ENCODE measurements around the gene CFAP77. TPM values are rescaled to one million over a fixed set of nuclear protein-coding genes. Genes with fewer than 3 reads are reported as not detected.

Gene CFAP77
- total and polyA plus RNA-seq, 7 donors = not detected

GRCh38 chr9:132547976-132548730 is 138.1 kb downstream of the CFAP77 start:
- H3K4me1 ChIP-seq = no peaks in the 10 kb centered on the region
- intact Hi-C loops (cut with DNase I) = no loop called here
- H3K9me3 ChIP-seq = no peaks in the 10 kb centered on the region
- ATAC-seq = no peak
- no peak overlapping the region for H3K4me3 ChIP-seq
- peak in 1 of 2 donors; percentile 13 for DNase-seq
- no peak for TF ChIP-seq CTCF (IDR thresholded peaks at IDR 0.05)
- no peaks in the 10 kb centered on the region for H3K36me3 ChIP-seq (ENCODE audit: insufficient read depth in 1 of 2, low read depth in 1 of 2)
- H3K27me3 ChIP-seq (ENCODE audit: insufficient read depth in 3 of 3, low read length in 2 of 3) = peaks cover 0 to 63% (median 9%) of the 10 kb centered on the region in 3 donors
- WGBS, 3 donors = 67 to 72% (median 70%) methylated on average over 21 of the region's 21 CpGs
- no peak overlapping the region for H3K27ac ChIP-seq

- intact Hi-C loops (cut with DNase I) = no loop called here
- no peak for TF ChIP-seq CTCF (IDR thresholded peaks at IDR 0.05)
- no peaks in the 10 kb centered on the region for H3K4me1 ChIP-seq
- no peaks in the 10 kb centered on the region for H3K36me3 ChIP-seq (ENCODE audit: insufficient read depth in 1 of 2, low read depth in 1 of 2)
- ATAC-seq = no peak
- DNase-seq = peak in 1 of 2 donors; percentile 8
- no peaks in the 10 kb centered on the region for H3K9me3 ChIP-seq
- H3K27me3 ChIP-seq (ENCODE audit: insufficient read depth in 3 of 3, low read length in 2 of 3) = peaks cover 0 to 71% (median 9%) of the 10 kb centered on the region in 3 donors
- H3K4me3 ChIP-seq = no peak overlapping the region
- H3K27ac ChIP-seq = no peak overlapping the region
- 45 to 49% (median 45%) methylated on average over 17 of the region's 17 CpGs for WGBS, 3 donors
These were observed 139.0 kb downstream of the CFAP77 start for GRCh38 chr9:132548751-132549640.

GRCh38 chr9:132551556-132551955 is 141.5 kb downstream of the CFAP77 start:
- Histone ChIP-seq H3K9me3 (no peaks in the 10 kb centered on the region), H3K36me3 (ENCODE audit: insufficient read depth in 1 of 2, low read depth in 1 of 2) (no peaks in the 10 kb centered on the region), H3K4me3 (no peak overlapping the region), H3K4me1 (no peaks in the 10 kb centered on the region), H3K27ac (no peak overlapping the region), H3K27me3 (ENCODE audit: insufficient read depth in 3 of 3, low read length in 2 of 3) (peaks cover 0 to 70% (median 8%) of the 10 kb centered on the region in 3 donors)
- peak in 1 of 2 donors; percentile 28 for DNase-seq
- no peak for TF ChIP-seq CTCF (IDR thresholded peaks at IDR 0.05)
- ATAC-seq = no peak
- 54 to 57% (median 55%) methylated on average over 13 of the region's 13 CpGs for WGBS, 3 donors
- intact Hi-C loops (cut with DNase I) = no loop called here

- no peak for TF ChIP-seq CTCF (IDR thresholded peaks at IDR 0.05)
- Histone ChIP-seq H3K9me3 (no peaks in the 10 kb centered on the region), H3K27me3 (ENCODE audit: insufficient read depth in 3 of 3, low read length in 2 of 3) (peaks cover 0 to 70% (median 5%) of the 10 kb centered on the region in 3 donors), H3K4me1 (no peaks in the 10 kb centered on the region), H3K27ac (no peak overlapping the region), H3K4me3 (no peak overlapping the region), H3K36me3 (ENCODE audit: insufficient read depth in 1 of 2, low read depth in 1 of 2) (no peaks in the 10 kb centered on the region)
- intact Hi-C loops (cut with DNase I) = no loop called here
- DNase-seq (peak in 1 of 2 donors; percentile 46), ATAC-seq (no peak)
- WGBS, 3 donors = 81 to 82% (median 82%) methylated on average over 12 of the region's 12 CpGs
These were observed 142.0 kb downstream of the CFAP77 start for GRCh38 chr9:132552041-132552440.
